Activated CD8-positive, alpha-beta memory T cell treated with anti-CD3 and anti-CD28 coated beads for 1 hour (primary cell): ENCODE data around the gene NR2F1.

Experiments used
- DNase-seq, 2 donors: peaks; one replicate each; pipeline ENCODE4 v3.0.0-alpha.2; 2020; ENCODE audit warnings: low read depth in 1 of 2; ENCODE audit errors: extremely low read depth in 1 of 2

NR2F1 gene

DNA sequence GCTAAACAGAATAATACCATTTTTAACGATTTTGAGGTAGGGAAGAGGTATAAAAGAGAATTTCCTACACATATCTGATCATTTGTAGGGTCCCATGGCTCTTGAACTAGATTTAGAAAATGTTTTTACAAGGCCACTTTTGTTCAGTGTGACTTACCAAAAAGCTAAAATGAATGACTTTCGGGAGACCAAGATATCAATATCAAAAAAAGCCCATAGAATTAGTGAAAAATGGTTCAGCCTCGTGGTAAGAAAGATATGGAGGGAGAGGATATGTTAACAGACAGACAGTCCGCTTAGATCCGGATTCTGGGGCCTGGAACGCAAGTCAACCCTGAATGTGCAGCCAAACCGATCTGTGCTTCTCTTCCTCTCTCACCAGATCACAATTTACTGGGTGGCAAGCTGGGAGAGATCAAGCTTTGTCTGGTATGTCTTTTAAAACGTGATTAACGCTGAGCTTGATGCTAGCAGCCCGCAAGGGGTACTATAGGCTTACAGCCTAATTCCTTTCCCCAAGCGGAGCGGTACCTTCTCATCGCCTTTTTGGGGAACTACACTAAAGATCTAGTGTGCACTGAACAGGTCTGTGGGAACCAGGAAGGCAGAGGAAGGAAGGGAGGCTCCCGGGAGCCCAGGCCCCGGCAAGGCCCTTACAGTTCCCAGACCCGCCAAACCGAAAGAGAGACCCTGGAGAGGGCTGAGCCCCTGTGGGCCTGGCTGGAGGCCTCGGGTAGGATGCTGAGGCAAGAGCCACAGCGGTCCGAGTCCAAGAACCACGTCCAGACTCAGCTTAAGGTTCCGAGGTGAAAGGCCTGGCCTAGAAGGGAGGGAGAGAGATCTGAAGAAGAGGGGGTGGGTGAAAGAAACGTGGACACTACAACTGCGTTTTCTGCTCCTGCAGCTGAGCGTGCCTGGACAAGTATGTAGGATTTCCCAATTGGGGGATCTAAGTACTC is 4.9 kb upstream of the NR2F1 start:
- no peak for DNase-seq

DNA sequence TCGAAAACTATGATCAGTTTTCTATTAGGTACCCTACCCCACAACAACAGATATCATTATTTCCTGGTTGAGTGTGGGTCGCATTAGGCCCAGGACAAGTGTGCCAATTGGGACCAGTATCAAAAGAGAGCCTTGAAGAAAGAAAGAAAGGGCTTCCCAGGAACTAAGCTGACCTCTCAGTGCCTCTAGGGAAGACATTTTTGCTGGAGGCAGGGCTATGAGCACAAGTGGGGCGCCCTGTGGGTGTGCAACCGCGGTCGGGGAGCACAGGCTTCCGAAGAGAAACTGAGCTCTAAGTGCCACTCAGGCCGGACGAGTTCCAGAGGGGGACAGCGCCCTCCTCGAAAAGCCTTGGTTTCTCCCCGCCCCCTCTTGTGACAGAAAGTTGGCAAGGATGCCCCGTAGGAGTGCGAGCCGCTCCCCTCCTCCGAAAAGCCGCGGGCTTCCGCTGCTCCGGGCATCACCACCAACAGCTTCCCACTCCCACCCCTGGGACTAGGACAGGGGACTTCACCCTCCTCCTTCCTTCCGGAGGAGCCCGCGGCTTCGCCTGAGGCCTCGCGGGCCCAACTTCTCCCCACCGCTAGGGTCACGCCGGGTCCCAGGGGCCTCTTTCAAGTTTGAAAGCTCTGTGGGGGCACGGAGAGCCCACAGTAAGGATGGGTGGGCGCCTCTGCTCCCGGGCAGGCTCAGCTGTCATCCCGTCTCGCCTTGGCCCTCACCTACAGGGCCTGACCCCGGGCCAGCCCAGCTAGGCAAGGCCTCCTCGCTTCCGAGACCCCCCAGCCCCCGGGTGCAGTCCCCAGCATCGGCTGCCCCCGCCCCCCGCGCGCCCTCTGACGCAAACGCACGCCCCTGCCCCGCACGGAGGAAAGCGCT is 4.0 kb upstream of the NR2F1 start:
- no peak for DNase-seq

GRCh38 chr5:93579692-93580062 is 3.3 kb upstream of the NR2F1 start:
- DNase-seq: no peak

DNA sequence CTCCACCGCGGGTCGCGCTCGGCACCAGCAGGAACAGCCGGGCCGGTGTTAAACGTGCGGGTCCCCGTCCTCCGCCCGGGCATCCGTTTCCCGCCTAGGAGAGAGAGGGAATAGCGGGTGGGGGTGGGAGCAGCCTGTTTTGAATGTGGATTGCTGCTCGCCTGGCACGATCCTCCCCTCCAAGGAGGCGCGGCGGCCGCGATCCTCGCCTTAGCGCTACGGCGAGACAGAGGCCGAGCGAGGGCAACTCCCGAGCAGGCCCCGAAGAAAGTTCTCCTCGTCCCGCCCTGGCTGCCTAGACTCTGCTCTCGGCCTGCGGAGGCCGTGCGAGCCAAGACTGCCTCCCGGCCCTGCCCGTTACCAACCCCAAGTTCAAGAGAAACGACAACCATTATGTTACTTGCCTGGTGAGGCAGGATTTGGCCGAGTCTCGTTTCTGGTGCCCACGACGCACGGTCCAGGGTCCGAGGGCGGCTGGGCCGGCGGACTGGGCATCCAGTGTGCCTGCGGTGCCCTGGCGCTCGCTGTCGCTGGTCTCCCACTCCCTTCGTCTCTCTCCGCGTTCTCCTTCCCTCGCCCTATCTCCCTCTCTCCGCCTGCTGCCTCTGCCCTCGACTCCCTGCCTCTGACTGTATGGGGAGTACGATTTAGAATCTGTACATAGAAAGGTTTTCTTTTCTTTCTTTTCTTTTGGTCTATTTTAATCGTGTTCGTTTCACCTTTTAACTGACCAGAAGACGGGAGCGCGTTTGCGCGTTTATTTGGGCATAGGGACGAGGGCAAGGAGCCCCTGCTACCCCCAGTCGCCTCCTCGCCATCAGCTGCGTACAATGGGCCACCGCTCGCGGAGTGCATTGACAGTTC is 2.7 kb upstream of the NR2F1 start:
- DNase-seq: no peak

GRCh38 chr5:93580927-93581445 is 2.0 kb upstream of the NR2F1 start, which contains the start of gene NR2F1-AS1:
TSS of gene NR2F1-AS1 (minus strand) at chr5:93581219.
- no peak for DNase-seq

DNA sequence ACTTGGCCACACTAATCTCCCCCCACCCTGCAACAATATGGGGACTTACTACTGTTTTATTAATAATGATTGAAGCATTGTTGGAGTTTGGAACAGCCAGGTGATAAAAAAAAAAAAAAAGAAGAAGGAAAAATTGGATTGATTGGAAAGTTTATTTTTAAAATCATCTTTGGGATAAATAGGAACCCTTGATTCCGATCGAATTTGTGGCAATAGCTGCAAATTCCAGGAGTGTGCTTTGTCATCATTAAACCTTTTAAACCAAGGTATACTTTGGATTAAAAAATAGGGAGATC is 907 bp upstream of the NR2F1 start:
- no peak for DNase-seq

DNA sequence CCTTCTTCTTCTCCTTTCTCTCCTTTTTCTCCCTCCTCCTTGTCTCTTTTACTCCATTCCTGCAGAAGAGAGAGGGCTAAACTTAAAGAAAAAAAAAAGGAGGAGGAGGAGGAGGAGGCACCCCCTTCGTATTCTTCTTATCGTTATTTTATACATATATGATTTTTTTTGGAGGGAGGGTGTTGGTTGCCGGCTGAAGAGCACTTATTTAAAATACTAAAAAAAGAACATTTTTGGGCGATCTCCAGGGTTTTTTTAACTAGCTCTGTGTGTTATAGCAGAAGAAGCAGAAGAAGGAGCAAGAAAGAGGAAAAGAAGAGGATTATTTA is 381 bp downstream of the NR2F1 start:
- no peak for DNase-seq

GRCh38 chr5:93583768-93584595 is 960 bp downstream of the NR2F1 start:
- no peak for DNase-seq

DNA sequence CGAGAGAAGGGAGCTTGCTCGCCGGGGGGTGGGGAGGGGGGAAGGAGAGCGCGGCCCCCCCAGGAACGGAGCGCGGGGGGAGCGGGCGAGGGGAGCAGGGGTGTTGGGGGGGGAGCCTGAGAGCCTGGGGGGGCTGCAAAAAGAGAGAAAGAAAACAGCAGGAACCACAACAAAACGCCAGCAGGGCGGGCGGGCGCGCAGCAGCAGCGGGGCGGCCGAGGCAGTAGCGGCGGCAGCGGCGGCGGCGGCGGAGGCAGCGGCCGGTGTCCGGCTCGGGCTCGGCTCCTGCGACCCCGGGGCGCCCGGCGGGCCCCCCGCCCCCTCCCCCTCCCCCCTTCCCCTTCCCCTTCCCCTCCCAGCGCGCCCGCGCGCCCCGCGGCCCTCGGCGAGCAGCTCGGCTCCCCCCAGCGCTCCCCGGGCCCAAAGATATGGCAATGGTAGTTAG is 1.6 kb downstream of the NR2F1 start:
- DNase-seq: no peak

DNA sequence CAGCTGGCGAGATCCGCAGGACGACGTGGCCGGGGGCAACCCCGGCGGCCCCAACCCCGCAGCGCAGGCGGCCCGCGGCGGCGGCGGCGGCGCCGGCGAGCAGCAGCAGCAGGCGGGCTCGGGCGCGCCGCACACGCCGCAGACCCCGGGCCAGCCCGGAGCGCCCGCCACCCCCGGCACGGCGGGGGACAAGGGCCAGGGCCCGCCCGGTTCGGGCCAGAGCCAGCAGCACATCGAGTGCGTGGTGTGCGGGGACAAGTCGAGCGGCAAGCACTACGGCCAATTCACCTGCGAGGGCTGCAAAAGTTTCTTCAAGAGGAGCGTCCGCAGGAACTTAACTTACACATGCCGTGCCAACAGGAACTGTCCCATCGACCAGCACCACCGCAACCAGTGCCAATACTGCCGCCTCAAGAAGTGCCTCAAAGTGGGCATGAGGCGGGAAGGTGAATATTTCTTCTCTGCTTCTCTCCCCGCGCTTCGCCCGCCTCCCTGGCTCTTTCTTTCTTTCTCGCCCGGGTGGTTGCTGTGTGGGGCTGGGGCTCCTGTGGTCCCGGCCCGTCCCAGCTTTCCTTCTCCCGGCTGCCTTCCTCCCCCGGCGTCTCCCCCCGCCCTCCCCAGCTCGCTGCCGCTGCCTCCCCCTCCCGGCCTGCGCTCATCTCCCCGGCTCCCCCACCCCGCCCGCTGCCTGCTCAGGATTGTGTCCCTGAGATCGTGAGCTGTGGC is 2.2 kb downstream of the NR2F1 start:
- DNase-seq: no peak

- DNase-seq: no peak
These were observed 2.9 kb downstream of the NR2F1 start for GRCh38 chr5:93585767-93586385.

- no peak for DNase-seq
These were observed 3.9 kb downstream of the NR2F1 start for GRCh38 chr5:93586736-93587596.

- DNase-seq: no peak
These were observed 4.8 kb downstream of the NR2F1 start for GRCh38 chr5:93587597-93588351.

DNA sequence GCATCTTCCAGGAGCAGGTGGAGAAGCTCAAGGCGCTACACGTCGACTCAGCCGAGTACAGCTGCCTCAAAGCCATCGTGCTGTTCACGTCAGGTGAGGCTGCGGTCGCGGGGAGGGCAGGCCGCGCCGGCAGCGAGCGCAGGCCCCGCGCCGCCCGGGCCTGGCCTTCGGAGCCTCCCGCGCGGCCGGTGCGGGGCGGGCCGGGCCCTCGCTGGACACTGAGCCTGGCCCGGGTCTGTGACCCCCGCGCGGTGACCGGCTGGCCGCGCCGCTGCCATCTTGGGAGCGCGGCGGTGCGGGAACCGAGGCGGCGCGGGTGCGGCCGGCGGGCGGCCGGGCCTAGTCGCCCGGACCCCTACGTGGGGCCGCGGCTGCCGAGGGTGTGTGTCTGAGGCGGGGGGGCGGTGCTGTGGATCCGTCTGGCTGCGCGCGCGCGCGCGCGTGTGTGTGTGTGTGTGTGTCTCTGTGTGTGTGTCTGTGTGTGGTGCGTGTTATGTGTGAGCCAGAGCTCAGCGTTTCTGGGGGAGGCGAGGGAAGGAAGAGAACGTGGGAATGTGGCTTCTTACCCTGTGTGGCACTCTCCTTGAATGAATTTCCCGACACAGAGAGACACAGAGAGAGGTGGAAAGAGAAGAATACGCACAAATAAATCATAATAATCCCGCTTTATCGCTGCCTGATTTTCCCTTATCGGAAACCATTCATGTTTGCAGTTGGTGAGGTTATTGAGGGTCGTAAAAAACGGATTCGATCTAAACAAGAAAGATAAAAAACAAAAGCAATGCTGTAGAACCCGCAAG is 5.5 kb downstream of the NR2F1 start:
- no peak for DNase-seq

GRCh38 chr5:93589152-93589828 is 6.3 kb downstream of the NR2F1 start:
- no peak for DNase-seq

- no peak for DNase-seq
These were observed 6.8 kb downstream of the NR2F1 start for GRCh38 chr5:93589829-93590215.
